Forelimb muscle (tissue), 1 donor: ENCODE data around the gene R3HDM2. TPM values are rescaled to one million over a fixed set of nuclear protein-coding genes. Genes with fewer than 3 reads are reported as not detected.
"Not testable (repeated sequence)": the region's sequence is repeated elsewhere in the genome, so short reads cannot be mapped to it uniquely, and the experiment has no call there.

ENCODE experiments used
- DNase-seq: peaks from one replicate; pipeline ENCODE4 v3.0.0-alpha.2; 2013; ENCODE audit warnings: low read depth
- polyA plus RNA-seq: library from polyadenylated mRNA; unstranded; fragments of 120-200 nt; gene quantifications from one replicate; pipeline ENCODE4 v1.2.1, GENCODE V29; 2013; ENCODE audit not compliant: insufficient read length

The R3HDM2 gene
- polyA plus RNA-seq, 1 donor = 50.1 TPM

GRCh38 chr12:57377103-57377840, 53.6 kb downstream of the R3HDM2 start:
- no peak for DNase-seq

- DNase-seq = no peak
Observed at GRCh38 chr12:57372233-57372632, 58.6 kb downstream of the R3HDM2 start.

- DNase-seq = no peak
Observed at GRCh38 chr12:57370696-57371095, 60.1 kb downstream of the R3HDM2 start.

- DNase-seq = no peak
Observed at GRCh38 chr12:57370072-57370471, 60.8 kb downstream of the R3HDM2 start.

GRCh38 chr12:57369202-57369601, 61.6 kb downstream of the R3HDM2 start:
- no peak for DNase-seq

- DNase-seq = no peak
Observed at GRCh38 chr12:57368349-57369095, 62.3 kb downstream of the R3HDM2 start.

GRCh38 chr12:57367121-57367520, 63.7 kb downstream of the R3HDM2 start:
- DNase-seq = no peak

- no peak for DNase-seq
Observed at GRCh38 chr12:57366315-57366714, 64.5 kb downstream of the R3HDM2 start.

GRCh38 chr12:57364156-57364555, 66.7 kb downstream of the R3HDM2 start:
- DNase-seq = not testable (repeated sequence)

GRCh38 chr12:57360468-57360867, 70.4 kb downstream of the R3HDM2 start:
- no peak for DNase-seq

- no peak for DNase-seq
Observed at GRCh38 chr12:57358646-57359045, 72.2 kb downstream of the R3HDM2 start.

GRCh38 chr12:57355734-57356133, 75.1 kb downstream of the R3HDM2 start:
- no peak for DNase-seq

GRCh38 chr12:57352166-57352565, 78.7 kb downstream of the R3HDM2 start:
- DNase-seq = no peak

- no peak for DNase-seq
Observed at GRCh38 chr12:57347284-57347683, 83.6 kb downstream of the R3HDM2 start.

GRCh38 chr12:57343703-57344378, 87.0 kb downstream of the R3HDM2 start:
- DNase-seq = no peak

- no peak for DNase-seq
Observed at GRCh38 chr12:57342207-57342691, 88.6 kb downstream of the R3HDM2 start.

GRCh38 chr12:57341275-57341990, 89.4 kb downstream of the R3HDM2 start:
- no peak for DNase-seq

GRCh38 chr12:57340104-57340503, 90.7 kb downstream of the R3HDM2 start:
- DNase-seq = peak; percentile 54

GRCh38 chr12:57336299-57336698, 94.5 kb downstream of the R3HDM2 start:
- DNase-seq = not testable (repeated sequence)

- DNase-seq = no peak
Observed at GRCh38 chr12:57334219-57334618, 96.6 kb downstream of the R3HDM2 start.

GRCh38 chr12:57332646-57333312, 98.1 kb downstream of the R3HDM2 start:
- no peak for DNase-seq
